GM21786 (cell line): ENCODE results near the gene UBR3.
"Not testable (repeated sequence)": the region's sequence is repeated elsewhere in the genome, so short reads cannot be mapped to it uniquely, and the experiment has no call there.

Experiments used
- ATAC-seq: cut with Tn5 transposase; IDR thresholded peaks from one replicate; pipeline ENCODE4 v1.9.1; 2021; ENCODE audit not compliant: unreplicated experiment

The UBR3 gene

DNA sequence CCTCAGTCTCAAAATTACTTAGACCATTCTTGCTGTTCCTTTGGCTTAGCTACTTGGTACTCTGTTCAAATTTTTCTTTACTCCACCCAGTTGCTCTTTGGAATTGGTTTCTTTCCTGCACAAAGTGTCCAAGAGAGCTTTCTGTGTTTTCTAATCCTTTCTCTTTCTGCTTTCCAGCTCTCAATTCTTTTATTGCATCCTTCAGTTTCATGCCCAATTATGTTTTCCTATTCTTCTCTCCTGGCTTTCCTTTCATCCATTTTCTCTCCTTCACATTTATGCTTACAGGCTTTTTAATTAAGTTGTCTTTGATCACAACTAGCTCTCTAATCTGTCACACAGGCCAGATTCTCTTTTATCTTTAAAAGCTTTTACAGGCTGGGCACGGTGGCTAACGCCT, 38.2 kb downstream of the UBR3 start:
- no peak for ATAC-seq

DNA sequence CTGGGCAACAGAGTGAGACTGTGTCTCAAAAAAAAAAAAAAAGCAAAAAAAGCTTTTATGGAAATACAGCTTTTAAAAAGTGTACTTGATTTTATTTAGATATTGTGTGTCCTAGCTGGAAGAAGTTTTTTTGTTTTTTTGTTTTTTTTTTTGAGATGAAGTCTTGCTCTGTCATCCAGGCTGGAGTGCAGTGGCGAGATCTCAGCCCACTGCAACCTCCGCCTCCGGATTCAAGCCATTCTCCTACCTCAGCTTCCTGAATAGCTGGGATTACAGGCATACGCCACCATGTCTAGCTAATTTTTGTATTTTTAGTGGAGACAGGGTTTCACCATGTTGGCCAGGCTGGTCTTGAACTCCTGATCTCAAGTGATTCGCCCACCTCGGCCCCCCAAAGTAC, 39.0 kb downstream of the UBR3 start:
- not testable (repeated sequence) for ATAC-seq

DNA sequence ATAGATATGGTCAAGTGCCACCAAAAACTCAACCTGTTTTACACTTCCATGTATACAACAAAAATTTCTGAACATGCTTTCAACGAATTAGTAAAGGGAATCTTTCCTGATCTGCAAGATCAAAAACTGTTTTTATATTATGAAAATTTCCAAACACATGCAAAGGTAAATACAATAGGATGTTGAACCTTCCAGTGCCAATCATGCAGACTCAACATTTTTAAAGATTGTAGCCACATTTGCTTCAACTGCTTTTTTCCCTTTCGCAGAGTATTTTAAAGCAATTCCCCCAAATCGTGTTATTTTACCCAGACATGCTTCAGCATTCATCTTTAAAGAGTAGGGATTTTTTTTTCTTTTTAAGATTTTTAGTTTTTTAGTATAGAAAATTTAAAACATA, 40.3 kb downstream of the UBR3 start:
- no peak for ATAC-seq

DNA sequence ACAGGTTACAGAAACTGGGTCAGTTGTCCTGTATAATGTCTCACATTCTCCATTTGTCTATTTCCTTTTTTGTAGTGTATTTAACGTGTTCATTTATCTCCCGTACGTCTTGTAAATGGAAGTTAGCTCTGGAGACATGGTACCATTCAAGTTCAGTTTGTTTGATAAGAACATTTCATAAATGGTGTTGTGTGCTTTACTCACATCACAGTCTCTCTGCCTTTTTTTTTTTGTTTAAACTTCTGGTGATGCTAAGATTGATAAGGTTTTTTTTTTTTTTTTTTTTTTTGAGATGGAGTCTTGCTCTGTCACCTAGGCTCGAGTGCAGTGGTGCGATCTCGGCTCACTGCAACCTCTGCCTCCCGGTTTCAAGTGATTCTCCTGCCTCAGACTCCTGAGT, 41.7 kb downstream of the UBR3 start:
- ATAC-seq, result no peak

DNA sequence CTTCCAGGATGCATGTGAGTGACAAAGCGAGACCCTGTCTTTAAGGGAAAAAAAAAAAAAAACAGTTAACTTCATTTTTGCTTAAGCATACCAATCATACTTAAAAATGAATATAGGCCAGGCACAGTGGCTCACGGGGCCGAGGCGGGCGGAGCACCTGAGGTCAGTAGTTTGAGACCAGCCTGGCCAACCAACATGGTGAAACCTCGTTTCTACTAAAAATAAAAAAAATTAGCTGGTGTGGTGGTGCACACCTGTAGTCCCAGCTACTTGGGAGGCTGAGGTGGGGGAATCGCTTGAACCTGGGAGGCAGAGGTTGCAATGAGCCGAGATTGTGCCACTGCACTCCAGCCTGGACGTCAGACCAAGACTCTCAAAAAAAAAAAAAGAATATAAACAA, 44.1 kb downstream of the UBR3 start:
- ATAC-seq, result not testable (repeated sequence)

DNA sequence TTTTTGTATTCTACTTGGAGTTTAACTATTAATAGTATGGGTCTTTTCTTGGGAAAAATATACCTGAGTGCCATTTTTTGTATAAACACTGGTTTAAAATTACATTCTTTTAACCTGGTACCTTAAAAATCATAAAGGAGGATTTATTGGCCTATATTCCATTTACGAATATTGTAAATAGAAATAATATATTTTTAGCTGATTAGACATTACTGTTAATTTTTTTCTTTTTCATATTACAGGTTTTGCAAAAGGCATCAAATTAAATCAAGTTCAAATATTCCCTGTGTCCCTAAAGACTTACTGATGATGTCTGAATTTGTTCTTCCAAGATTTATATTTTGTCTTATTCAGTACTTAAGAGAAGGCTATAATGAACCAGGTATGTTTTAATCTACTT, 44.7 kb downstream of the UBR3 start:
- no peak for ATAC-seq

DNA sequence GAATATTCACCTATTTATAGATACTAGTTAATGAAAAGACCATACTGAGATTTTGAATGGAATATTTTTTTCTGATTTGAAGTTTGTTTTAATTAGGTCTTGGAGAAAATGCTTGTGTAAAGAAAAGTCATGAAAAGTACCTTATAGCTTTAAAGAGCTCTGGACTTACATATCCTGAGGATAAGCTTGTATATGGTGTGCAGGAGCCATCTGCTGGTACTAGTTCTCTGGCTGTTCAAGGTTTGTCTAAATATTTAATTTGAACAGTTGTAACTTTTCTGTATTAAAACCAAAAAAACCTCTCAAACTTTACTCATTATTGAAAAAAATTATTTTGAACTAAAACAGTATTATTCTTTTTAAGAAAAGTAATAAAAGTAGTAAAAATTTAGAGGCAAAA, 50.1 kb downstream of the UBR3 start:
- ATAC-seq, result no peak

DNA sequence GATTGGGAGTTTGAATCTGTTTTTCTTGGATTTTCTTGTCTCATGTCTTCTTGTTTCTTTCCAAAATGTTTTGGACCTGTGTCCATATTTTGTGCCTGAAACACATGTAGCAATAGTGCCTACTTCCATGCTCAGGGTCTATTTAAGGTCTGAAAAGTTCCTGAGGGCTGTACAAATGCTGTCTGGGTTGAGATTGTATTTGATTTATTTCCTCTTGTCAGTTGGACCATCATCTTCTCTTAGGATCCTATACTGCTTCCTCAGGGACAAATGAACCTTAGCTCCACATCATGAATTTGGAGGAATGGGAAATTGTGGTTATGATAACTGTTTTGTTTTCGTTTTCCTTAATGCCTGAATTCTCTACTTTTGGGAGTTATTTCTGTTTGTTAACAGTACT, 59.9 kb downstream of the UBR3 start:
- ATAC-seq, result no peak

DNA sequence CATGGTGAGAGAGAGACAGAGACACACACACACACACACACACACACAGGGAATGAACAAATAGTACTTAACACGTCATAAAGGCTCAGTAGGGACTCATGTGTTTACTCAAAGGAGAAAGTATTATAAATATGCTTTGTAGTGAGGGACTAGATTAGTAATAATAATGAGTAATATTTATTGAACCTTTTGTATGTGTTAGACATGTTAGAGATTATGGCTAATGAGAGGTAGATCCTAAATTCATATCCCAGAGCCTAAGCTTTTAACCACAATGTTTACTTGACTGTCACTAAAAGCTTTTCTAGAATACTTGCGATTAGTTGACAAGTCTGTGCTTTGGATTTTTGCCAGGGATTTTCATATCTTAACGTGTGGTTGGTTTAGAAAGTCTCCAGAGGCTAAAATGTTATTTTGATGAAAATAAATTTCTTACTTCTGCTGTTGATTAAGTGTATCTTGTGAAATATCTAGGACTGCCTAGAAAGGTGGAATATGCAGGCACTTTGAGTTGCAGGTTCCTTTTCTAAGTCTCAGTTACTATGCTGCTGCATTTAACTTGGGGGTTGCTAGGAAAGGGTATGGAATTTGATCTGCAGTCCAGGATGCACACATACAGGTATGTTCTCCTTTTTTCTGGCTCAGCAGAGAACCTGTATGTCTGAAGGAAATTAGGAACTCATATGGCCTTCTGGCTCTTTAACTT, 64.5 kb downstream of the UBR3 start:
- ATAC-seq, result no peak

DNA sequence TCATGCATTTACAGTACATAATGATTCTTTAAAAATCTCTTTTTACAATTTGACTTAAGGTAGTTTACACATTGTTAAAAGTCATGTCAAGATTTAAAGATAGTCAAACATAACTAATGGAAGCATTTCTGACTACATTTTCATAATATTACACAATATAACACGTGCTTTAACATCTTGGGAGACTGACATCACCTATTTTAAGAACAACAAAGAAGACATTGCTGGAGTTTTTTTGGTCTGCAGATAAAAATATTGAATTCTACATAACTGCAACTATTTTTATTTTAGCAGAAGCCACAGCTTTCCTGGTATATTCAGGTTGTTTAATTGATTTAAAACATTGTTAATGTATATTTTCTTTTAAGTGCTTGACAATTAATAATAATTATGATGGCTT, 65.7 kb downstream of the UBR3 start:
- no peak for ATAC-seq

DNA sequence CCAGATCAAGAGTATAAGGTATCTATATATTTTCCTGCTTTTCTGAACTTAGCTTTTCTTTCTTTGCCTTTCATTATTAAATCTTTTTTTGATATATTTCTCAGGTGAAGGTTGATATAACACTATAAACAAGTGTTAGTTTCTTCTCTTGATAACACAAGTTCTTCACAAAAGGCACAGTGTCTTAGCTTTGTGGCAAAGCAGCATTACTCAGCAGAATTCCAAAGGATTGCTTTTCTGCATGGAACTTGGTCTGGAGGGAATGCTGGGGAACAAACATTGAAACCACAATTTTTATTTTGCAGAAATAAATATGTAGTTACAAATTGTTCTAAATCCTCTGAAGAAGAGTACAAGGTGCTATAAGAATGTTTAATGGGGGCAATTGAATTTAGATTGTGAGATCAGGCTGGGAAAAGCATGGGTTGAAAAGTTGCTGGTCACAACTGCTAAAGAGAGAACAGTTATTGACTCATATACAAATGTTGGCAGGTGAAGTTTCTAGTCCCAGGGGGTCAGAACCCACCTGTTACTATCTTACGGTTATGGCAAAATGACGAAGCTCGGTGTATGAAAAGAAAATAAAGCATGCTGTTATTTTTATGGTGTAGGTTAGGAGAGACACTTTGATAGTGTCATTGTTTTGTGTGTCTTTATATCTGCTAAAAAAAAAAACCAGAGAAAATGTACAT, 68.2 kb downstream of the UBR3 start:
- ATAC-seq, result no peak

DNA sequence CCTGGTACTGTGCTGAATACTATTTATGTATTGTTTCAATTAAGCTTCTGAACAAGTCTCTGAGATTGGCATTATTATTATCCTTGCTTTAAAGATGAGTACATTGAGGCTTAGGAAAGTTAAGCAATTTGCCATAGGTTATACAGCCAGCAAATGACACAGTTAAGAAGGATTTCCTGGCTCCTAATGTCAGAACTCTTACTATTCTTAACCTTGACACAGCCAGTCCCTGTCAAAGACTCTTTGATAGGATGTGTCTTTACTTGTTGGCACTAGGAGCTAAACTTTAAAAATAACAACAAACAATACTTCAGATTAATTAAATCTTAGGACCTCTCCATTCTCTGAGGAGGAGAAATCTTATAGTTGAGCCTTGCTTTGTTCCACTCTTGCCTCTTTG, 70.6 kb downstream of the UBR3 start:
- no peak for ATAC-seq

DNA sequence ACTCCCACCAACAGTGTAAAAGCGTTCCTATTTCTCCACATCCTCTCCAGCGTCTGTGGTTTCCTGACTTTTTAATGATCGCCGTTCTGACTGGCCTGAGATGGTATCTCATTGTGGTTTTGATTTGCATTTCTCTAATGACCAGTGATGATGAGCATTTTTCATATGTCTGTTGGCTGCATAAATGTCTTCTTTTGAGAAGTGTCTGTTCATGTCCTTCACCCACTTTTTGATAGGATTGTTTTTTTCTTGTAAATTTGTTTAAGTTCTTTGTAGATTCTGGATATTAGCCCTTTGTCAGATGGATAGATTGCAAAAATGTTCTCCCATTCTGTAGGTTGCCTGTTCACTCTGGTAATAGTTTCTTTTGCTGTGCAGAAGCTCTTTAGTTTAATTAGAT, 72.8 kb downstream of the UBR3 start:
- ATAC-seq, result not testable (repeated sequence)

DNA sequence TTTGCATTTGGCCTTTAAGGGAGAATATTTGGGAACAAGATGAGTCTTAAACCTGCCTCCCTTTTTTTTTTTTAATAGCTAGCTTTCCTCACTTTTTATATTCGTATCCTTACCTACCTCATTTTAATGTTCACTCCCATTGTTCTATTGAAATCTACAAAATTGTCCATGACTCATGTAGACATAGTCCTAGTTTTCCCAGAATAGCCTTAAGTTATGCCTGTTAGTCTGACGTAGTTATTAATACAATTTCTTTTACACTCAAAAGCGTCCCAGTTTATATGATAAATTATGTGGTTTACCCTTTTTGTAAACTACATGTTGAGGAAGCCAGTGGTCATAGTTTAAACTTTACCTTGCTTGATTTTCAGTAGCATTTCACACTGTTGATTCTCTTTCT, 73.4 kb downstream of the UBR3 start:
- ATAC-seq, result no peak

DNA sequence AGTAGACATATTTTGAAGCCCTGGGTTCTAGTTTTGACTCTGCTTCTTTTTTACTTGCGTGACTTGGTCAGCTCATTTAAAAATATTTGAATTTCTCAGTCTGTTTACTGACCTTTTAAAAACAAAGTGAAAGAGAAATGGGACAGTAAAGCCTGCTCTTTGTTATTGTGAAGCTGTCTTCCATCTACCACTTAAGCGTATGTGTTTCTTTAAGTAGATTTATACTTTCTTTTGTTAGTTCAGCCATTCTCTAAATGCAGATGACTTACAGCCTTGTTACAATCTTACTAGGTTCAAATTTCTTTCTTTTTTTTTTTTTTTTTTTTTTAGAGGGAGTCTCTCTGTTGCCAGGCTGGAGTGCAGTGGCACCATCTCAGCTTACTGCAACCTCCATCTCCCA, 79.5 kb downstream of the UBR3 start:
- no peak for ATAC-seq

DNA sequence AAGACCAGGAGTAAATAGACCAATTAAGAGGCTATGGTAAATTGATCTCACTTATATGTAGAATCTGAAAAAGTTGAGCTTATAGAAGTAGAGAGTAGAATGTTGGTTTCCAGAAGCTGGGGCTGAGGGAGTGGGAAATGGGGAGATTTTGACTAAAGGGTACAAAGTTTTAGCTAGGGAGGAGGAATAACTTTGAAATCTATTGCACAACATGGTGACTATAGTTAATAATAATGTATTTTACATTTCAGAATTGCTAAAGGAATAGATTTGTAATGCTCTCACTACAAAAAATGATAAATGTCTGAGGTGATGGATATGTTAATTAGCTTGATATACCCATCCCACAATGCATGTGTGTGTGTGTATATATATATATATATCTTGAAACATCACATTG, 82.1 kb downstream of the UBR3 start:
- no peak for ATAC-seq

DNA sequence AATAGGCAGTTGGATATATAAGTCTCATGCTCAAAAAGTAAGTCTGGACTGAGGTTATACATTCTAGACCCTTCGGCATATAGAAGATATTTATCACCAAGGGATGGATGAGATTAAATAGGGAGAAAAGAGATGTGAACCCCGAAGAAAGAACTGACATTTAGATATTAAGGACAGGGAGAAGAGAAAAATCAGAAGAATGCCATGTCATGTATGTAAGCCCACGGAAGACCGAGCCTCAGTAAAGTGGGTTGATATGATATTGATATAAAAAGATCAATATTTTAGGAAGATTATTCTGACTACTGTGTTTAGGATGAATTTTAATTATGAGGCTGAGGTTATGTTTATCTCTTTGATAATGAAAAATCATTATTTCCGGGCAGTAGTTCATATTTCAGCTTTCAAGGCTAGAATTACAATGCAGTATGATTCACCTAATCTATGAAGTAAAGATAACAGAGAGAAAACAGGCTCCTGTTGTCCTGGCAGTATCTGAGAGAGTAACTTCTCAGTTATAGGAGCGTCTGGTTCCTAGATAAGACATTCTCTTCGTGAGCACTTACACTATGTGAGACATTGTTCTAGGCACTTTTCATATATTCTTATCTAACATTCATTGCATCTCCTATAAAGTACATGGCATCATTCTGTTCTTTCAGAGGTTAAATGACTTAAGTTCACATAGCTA, 83.0 kb downstream of the UBR3 start:
- no peak for ATAC-seq

DNA sequence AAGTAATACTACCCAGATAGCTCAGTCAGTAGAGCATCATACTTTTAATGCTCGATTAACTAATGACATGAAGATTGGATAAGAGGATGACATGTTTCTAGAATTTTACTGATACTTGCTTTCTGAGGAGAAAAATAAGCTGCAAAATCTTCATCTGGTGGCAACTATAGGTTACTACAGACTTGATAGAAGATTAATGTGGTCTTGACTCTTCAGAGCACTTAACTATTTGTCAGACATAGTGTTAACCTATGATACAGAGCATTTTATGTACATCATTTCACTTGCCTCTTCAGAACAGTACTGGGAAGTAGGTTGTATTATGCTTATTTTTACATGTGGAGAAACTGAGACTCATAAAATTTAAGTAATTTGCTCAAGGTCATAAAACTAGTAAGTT, 83.9 kb downstream of the UBR3 start:
- no peak for ATAC-seq

DNA sequence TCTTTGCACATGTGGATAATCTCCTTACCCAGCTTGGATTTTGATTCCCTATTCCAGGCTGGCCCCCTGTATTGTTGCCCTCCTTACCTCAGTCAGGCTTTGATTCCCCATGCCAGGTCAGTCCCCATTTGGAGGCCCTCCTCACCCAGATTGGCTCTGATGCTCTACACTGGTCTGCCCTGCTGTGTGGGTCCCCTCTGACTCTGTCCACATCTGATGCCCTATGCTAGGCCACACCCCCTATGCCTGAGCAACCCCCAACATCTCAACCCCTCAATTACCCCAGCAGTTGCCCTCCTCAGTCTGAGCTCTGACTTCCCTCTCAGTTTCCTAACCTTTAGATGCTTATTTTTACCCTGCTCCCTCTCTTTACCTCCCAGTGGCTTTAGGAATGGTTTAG, 89.4 kb downstream of the UBR3 start:
- ATAC-seq, result no peak

DNA sequence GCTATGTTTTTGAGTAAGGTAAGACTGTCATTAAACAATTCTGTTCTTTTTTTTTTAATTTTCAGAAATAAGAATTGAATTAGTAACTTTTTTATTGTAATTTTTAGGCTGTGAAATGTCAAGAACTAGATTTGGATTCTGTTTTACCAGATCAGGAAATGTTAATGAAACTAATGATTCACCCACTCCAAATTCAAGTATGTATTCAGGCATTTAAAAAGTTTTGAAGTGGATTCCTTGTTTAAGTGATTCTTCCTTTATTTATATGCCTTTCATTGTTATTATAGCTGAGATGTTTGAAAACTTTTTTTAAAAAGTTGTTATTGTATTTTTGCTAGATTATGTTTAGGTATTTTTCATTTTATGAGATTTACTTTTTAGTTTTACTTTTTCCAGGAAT, 96.7 kb downstream of the UBR3 start:
- no peak for ATAC-seq

DNA sequence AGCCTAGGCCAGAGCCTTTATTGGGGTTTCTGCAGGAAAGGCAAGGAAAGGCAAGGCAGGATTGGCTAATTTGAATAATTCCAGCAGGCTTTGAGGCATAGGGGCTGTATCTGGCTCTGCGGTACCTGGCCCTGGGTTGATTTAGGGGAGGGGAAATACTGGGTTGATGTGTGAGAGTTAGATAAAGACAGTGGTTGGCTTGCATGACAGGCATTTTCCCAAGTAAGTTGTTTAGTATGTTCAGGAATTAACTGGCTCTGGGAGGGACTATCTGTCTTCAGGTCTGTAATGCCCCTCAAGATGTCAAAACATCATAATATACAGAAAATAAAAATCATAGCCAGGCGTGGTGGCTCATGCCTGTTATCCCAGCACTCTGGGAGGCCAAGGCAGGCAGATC, 98.7 kb downstream of the UBR3 start:
- no peak for ATAC-seq

DNA sequence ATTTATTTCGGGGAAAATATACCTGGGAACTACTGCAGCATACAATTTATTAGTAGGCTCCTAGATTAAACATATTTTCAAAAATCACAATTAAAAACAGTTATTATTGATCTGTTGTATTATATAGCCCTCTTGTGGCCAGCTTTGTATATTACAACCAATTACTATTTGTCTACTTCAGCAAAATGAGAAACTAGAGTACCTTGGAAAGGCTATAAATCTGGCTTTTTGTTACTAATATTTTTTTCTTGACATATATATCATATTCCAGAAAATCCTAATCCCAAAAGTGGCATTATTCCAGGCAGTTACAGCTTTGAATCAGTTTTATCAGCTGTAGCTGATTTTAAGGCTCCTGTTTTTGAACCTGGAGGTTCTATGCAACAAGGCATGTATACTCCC, 101.2 kb downstream of the UBR3 start:
- no peak for ATAC-seq
